Right lobe of liver (tissue), 4 donors: Measurements from ENCODE around the gene PARVG.

Source experiments
- CTCF ChIP-seq, 4 donors: fragments of 200-600 bp in 3 of 4; fragments of 450-650 bp in 1 of 4; IDR thresholded peaks; one replicate each; pipeline versions ENCODE4 v1.5.1 to v1.8.0; 2016 to 2022; ENCODE audit warnings: antibody characterized with exemption in 4 of 4, mild to moderate bottlenecking in 2 of 4
- POLR2A ChIP-seq: fragments of 450-650 bp; IDR thresholded peaks from one replicate; pipeline ENCODE4 v1.6.1; 2017; ENCODE audit warnings: antibody characterized with exemption, mild to moderate bottlenecking
- donor health status: DM: no; HTN: no; CAD: no.
- donor health status: DM: no; HTN: no; CAD: no.
- donor health status: DM: no; HTN: yes; CAD: no.

DNA sequence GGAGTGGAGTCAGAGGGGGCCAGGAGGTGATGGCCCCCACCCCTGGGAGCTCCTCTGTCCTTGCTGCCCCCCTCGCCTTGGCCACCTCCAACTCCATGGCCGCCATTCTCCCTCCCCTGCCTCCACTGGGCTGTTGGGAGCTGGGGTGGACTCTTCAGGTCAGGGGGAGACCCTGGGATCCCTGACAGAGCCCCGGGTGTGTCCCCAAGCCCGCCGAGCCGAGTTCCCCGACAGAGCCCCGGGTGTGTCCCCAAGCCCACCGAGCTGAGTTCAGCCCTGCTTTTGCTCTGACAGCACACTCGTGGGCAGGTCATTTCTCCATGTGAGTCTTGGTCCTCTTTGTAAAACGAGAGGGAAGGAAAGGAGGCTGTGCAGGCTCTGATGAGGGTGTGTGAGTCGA, 13.2 kb upstream of the PARVG start:
- TF ChIP-seq CTCF (IDR thresholded peaks at IDR 0.05) (no peak), POLR2A (no peak)
